ENCODE measurements around the gene HBP1.
"Not testable (repeated sequence)": the region's sequence is repeated elsewhere in the genome, so short reads cannot be mapped to it uniquely, and the experiment has no call there.

HBP1 gene

GRCh38 chr7:107168233-107169119 is at the start of gene HBP1:
HBP1 (plus strand) TSS chr7:107169003; CDS start chr7:107179894, 10,891 bp downstream.
- DNase-seq, result peak; percentile 99

DNA sequence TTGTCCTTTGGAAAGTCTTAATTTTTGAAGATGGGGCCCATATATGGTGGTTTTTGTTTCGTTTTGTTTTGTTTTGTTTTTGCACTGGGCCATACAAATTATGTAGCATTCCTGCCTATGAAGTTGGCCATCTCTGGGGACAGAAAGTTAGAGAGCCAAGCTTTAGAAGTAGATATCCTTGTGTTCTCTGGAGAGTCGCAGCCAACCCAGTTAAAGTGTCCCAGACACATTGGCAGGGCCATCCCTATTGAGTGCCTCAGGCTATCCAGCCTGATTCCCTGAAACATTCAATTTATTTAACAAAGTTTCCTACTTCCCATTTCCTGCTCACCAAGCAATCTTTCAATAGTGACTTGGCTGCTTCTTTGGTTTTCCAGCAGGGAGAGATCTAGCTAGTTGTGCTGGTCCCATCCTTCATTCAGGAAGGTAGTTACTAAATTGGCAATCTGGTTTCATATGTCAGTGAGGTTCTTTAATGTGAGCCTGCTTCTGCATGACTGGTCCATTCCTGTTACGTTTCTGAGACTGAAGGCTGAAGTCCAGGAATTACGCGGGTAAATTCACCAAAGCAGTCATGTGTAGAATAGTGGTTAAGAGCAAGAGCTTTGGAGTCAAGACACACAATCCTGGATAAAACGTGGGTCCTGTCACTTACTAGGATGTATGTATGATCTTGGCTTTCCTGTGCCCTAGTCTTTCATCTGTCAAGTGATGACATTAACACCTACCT is 49.3 kb upstream of the HBP1 start:
- DNase-seq, result no peak

- no peak for DNase-seq
These were observed 46.3 kb upstream of the HBP1 start for GRCh38 chr7:107122486-107122911.

DNA sequence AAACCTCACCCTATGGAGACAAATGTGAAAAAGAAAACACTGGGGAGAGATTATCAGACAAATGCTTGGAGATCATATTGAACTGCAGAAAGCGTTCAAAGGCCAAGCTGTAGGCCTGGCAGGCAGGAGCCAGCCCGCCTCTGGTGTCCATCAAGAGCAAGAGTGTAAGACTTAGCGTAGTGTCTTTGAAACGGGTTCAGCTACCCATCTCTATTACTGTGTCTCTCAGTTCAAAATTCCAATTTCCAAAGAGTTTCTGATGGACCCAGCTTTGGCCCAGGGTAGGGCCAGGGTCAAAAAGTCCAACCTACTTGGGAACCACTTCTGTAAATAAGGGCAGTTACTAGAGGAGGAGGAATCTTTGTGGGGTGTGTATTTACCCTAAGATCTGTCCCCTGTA is 45.4 kb upstream of the HBP1 start:
- DNase-seq, result no peak

DNA sequence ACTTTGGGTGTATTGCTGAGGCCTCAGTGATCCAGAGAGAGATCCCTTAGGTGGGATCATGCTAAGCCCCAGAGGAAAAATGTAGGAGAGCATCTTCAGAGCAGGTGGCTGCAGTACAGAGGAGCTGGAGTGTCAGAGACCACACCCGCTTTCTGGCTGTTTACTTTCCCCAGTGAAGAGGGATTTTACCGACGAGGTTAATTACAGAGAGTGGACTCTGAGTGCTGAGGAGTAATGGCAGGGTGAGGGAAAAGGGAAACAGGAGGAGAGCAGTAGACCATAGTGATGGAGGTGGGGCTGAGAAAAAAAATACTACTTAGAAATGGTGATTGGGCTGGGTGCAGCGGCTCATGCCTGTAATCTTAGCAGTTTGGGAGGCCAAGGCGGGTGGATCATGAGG is 43.3 kb upstream of the HBP1 start:
- no peak for DNase-seq

- DNase-seq, result no peak
These were observed 40.6 kb upstream of the HBP1 start for GRCh38 chr7:107128217-107128616.

- no peak for DNase-seq
These were observed 40.1 kb upstream of the HBP1 start for GRCh38 chr7:107128748-107129147.

DNA sequence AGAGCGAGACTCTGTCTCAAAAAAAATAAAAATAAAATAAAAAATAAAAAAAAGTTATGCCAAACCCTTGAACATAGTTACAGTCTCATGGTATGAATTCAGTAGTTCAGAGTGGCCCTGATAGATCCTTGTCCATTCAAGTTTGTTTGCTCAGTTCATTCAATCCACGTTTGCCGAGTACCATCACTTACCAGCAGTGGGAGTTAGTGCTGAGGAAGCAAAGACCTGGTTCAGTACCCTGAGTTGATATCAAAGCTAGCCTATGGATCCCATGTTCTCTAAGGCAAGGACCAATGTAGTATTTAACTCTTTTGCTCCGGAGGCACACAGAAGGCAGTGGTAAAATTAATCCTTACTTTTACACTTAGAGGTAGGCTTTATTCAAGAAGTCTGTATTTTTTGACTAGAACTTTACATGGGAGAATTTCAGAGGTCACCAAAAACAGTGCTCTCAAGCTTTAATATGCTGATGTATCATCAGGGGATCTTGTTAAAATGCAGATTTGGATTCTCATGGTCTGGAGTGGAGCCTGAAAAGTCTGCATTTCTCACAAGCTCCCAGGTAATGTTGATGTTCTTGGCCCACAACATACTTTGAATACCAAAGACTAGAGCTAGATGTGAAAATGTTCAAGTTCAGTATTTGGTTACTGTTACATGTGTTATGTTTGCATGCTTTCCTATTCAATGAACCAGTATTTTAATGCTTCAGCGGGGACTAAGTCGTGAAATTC is 38.1 kb upstream of the HBP1 start:
- no peak for DNase-seq

GRCh38 chr7:107133396-107133795 is 35.4 kb upstream of the HBP1 start:
- no peak for DNase-seq

DNA sequence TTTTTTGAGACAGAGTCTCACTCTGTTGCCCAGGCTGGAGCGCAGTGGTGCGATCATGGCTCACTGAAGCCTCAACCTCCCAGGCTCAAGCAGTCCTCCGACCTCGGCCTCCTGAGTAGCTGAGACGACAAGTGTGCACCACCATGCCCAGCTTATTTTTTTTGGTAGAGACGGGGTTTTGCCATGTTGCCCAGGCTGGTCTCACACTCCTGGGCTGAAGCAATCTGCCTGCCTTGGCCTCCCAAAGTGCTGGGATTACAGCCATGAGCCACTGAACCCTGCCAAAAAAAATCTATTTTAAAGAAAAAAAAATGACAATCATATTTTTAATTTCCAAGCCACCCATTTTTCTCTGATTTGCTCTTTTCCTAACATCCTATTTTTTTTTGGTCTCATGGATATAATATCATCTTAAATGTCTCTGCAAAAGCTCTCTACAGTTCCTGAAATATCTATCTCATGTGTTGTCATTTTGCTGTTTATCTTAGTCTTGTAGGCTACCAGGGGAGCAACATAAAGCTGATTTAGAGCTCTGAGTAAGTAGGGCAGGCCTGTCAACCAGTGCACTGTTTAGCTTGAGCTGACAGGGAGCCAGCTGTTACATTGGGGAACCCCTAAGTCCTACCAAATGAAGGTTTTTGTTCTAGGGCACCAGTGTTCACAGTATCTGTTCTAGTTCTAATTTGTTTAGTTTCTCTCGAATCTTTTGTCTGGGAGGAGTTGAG is 29.9 kb upstream of the HBP1 start:
- no peak for DNase-seq

DNA sequence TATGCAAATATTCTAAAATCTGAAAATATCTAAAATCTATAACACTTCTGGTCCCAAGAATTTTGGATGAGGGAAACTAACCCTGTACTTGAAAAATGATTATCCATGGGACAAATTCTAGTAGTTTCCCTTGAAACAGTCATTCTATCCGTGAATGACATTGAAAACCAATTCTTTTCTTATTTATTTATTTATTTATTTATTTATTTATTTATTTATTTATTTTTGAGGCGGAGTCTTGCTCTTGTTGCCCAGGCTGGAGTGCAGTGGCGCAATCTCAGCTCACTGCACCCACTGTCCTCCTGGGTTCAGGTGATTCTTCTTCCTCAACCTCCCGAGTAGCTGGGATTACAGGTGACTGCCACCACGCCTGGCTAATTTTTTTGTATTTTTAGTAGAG is 24.9 kb upstream of the HBP1 start:
- not testable (repeated sequence) for DNase-seq

DNA sequence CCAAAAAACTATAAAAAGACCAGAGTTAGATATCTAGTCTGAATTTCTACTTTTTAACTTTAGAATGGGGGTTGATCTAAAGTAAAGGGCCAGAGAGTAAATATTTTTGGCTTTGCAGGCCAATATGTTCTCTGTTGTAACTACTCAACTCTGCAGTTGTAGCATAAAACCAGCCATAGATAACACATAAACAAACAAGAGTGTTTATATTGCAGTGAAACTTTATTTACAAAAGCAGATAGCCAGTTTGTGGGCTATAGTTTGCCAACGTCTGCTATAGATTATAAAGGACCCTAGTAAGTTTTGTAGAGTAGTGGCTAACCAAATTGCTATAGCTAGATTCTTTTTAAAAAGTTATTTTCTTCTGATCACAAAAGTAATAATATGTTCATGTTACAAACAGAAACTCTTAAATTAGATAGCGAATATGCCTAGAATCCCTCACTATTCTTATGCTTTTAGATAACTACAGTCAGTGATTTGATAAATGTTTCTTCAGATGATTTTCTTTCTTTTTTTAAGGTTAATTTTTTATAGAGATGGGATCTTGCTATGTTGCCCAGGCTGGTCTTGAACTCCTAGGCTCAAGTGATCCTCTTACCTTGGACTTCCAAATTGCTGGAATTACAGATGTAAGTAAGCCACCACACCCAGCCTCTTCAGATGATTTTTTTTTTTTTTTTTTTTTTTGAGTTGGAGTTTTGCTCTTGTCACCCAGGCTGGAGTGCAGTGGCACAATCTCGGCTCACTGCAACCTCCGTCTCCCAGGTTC is 23.6 kb upstream of the HBP1 start:
- DNase-seq, result no peak

- no peak for DNase-seq
These were observed 21.1 kb upstream of the HBP1 start for GRCh38 chr7:107147464-107148393.

- DNase-seq, result no peak
These were observed 20.1 kb upstream of the HBP1 start for GRCh38 chr7:107148721-107149120.

- DNase-seq, result no peak
These were observed 18.9 kb upstream of the HBP1 start for GRCh38 chr7:107149863-107150262.

DNA sequence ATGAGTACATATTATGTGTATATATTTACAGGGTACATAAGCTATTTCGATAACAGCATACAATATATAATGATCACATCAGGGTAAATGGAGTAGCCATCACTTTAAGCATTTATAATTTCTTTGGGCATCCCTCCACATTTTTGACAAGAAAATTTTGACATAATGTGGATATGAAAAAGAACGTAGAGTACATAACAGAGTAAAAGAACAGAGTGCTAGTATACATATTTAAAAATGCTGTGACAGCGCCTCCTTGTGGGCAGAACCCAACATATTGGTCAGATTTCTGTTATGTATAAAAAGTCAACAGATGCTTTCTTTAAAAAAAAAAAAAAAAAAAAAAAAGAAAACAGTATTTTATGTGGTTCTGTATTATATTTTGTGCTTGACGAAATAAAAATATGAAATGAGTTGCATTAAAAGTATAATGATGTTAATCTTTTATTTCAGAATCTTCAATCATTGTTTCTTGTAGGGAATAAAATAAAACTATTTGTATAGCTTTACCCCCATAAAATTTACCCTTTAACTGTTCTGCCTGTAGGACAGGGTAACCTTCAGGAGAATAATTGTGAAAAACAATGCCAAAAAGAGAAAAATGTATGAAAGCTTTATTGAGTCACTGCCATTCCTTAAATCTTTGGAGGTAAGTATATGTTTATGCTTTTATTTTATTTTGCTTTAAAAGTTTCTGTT is 18.3 kb upstream of the HBP1 start:
- DNase-seq, result peak; percentile 87

- no peak for DNase-seq
These were observed 17.3 kb upstream of the HBP1 start for GRCh38 chr7:107151538-107151937.

GRCh38 chr7:107152011-107152410 is 16.8 kb upstream of the HBP1 start:
- no peak for DNase-seq

DNA sequence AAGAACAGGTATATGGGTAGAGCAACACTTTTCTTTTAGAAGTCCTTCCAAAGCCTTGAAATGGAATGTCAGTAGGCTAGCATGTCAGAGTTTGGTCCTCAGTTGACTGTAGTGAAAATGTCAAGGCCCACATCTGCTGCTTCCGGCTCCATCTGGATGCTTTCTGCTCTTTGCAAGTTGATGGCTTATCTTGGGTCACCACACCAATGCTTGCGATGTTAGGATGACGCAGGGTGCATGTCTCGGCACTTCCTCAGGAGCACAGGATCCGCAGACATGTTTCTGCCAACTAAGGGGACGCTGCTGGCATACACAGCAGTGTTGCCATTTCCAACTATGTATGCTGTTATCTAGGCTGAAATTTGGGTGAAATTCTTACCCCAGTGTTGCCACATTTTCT is 14.0 kb upstream of the HBP1 start:
- DNase-seq, result no peak

- DNase-seq, result not testable (repeated sequence)
These were observed 13.1 kb upstream of the HBP1 start for GRCh38 chr7:107155726-107156125.
